Left ventricle myocardium inferior (tissue), 1 donor: Measurements from ENCODE around the gene FNDC3B. TPM values are rescaled to one million over a fixed set of nuclear protein-coding genes. Genes with fewer than 3 reads are reported as not detected.

Experiments used
- DNase-seq: peaks from one replicate; pipeline ENCODE4 v3.0.0-alpha.2; 2020
- H3K27ac ChIP-seq: fragments of 200-600 bp; replicated peaks from 2 replicates; pipeline ENCODE4 v1.8.0; 2021
- H3K27me3 ChIP-seq: fragments of 200-600 bp; 2 replicates; pipeline ENCODE4 v1.8.0; 2021; ENCODE audit warnings: low read depth
- H3K36me3 ChIP-seq: fragments of 200-600 bp; 2 replicates; pipeline ENCODE4 v1.8.0; 2021
- H3K4me1 ChIP-seq: fragments of 200-600 bp; 2 replicates; pipeline ENCODE4 v1.8.0; 2021
- H3K4me3 ChIP-seq: fragments of 200-600 bp; 2 replicates; pipeline ENCODE4 v1.8.0; 2021; ENCODE audit warnings: mild to moderate bottlenecking, moderate library complexity
- H3K9me3 ChIP-seq: fragments of 200-600 bp; replicated peaks from 2 replicates; pipeline ENCODE4 v1.8.0; 2021
- CTCF ChIP-seq: fragments of 200-600 bp; IDR thresholded peaks from 2 replicates; pipeline ENCODE4 v1.8.0; 2021; ENCODE audit warnings: antibody characterized with exemption, mild to moderate bottlenecking, borderline replicate concordance
- intact Hi-C: fragments of 100-400 bp; cut with micrococcal nuclease; formaldehyde crosslinking; loops from one replicate; pipeline ENCODE4 v1.11.0; 2022
- total RNA-seq: library from RNA; stranded (reverse); fragmentation: NEBNext Ultra II Directional; extraction: Animal tissue kit (Norgen Biotek cat#: 25700); gene quantifications from one replicate; pipeline ENCODE4 v1.2.1, GENCODE V29; 2021
- donor health status: DM: no; HTN: yes; CAD: no; lungs with severe emphysema.

The FNDC3B gene
- total RNA-seq, 1 donor from 2014 or later = 75.7 TPM

- Histone ChIP-seq H3K4me3 (no peak overlapping the region), H3K4me1 (peaks cover 68% of the 10 kb centered on the region), H3K27me3 (no peaks in the 10 kb centered on the region), H3K27ac (no peak overlapping the region), H3K36me3 (no peaks in the 10 kb centered on the region), H3K9me3 (no peaks in the 10 kb centered on the region)
- intact Hi-C loops = no loop called here
- TF ChIP-seq CTCF = no peak
- no peak for DNase-seq
These were observed 110.9 kb downstream of the FNDC3B start for GRCh38 chr3:172150268-172150667.

- TF ChIP-seq CTCF = no peak
- intact Hi-C loops = no loop called here
- no peaks in the 10 kb centered on the region for H3K36me3 ChIP-seq
- no peak overlapping the region for H3K4me3 ChIP-seq
- no peak overlapping the region for H3K27ac ChIP-seq
- no peaks in the 10 kb centered on the region for H3K9me3 ChIP-seq
- H3K27me3 ChIP-seq = no peaks in the 10 kb centered on the region
- DNase-seq = no peak
- peaks cover 69% of the 10 kb centered on the region for H3K4me1 ChIP-seq
These were observed 111.7 kb downstream of the FNDC3B start for GRCh38 chr3:172150913-172151650.

- Histone ChIP-seq H3K4me3 (no peak overlapping the region), H3K27me3 (no peaks in the 10 kb centered on the region), H3K36me3 (no peaks in the 10 kb centered on the region), H3K9me3 (no peaks in the 10 kb centered on the region), H3K27ac (peak overlapping the region; percentile 89), H3K4me1 (peaks cover 76% of the 10 kb centered on the region)
- TF ChIP-seq CTCF = no peak
- no peak for DNase-seq
- intact Hi-C loops = no loop called here
These were observed 112.6 kb downstream of the FNDC3B start for GRCh38 chr3:172151651-172152649.

GRCh38 chr3:172152874-172153273 lies 113.5 kb downstream of the FNDC3B start:
- no peaks in the 10 kb centered on the region for H3K27me3 ChIP-seq
- H3K9me3 ChIP-seq = no peaks in the 10 kb centered on the region
- intact Hi-C loops = no loop called here
- DNase-seq = no peak
- TF ChIP-seq CTCF = no peak
- peak overlapping the region; percentile 89 for H3K27ac ChIP-seq
- peak overlapping the region; percentile 18 for H3K4me3 ChIP-seq
- H3K36me3 ChIP-seq = no peaks in the 10 kb centered on the region
- H3K4me1 ChIP-seq = peaks cover 76% of the 10 kb centered on the region

- no peaks in the 10 kb centered on the region for H3K36me3 ChIP-seq
- H3K27ac ChIP-seq = peak overlapping the region; percentile 89
- no peaks in the 10 kb centered on the region for H3K27me3 ChIP-seq
- H3K4me1 ChIP-seq = peaks cover 70% of the 10 kb centered on the region
- peak overlapping the region; percentile 18 for H3K4me3 ChIP-seq
- H3K9me3 ChIP-seq = no peaks in the 10 kb centered on the region
- peak; percentile 88 for DNase-seq
- TF ChIP-seq CTCF = no peak
- intact Hi-C loops = no loop called here
These were observed 114.0 kb downstream of the FNDC3B start for GRCh38 chr3:172153335-172153861.
